IPS-NIHi11 (cell line): ENCODE measurements around the gene SCYGR8.
A peak's percentile ranks its signal among the peaks of the same experiment; 100 is the strongest.

ENCODE experiments used
- DNase-seq: peaks from one replicate; pipeline ENCODE4 v3.0.0; 2012; ENCODE audit warnings: mixed read lengths, low spot score

Gene SCYGR8

DNA sequence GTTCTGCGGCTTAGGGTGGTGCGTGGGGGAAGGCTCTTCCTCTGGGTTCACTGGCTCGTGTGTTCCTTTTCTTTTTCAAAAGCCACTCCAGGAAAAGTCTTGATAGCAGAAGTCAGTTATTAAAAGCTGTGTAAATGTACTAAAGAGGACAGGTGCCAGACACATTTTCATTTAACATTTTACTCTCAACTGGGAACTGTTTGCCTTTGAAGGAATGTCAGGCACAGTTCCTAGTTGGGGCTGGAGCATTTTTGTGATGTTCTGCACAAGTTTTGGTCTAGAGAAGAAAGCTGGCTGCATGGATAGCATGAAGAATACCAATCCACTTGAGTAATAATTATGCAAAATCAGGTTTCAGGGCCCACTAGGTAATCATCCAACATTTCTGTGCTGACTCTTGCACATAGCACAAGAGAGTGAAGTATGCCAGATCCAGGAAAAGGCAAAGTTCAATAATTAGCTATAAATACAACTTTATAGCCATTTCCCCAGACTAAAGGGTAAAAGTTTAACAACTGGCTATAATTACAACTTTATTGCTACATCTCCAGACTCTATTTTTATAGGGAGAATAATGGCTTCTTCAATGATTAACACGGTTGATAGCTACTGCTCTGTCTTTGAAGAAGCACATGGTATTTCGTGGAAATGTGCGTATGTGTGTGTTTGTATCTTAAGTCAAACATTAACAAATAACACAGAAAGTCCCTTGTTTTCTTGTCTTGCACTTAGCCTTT, 16.2 kb downstream of the SCYGR8 start:
- no peak for DNase-seq

DNA sequence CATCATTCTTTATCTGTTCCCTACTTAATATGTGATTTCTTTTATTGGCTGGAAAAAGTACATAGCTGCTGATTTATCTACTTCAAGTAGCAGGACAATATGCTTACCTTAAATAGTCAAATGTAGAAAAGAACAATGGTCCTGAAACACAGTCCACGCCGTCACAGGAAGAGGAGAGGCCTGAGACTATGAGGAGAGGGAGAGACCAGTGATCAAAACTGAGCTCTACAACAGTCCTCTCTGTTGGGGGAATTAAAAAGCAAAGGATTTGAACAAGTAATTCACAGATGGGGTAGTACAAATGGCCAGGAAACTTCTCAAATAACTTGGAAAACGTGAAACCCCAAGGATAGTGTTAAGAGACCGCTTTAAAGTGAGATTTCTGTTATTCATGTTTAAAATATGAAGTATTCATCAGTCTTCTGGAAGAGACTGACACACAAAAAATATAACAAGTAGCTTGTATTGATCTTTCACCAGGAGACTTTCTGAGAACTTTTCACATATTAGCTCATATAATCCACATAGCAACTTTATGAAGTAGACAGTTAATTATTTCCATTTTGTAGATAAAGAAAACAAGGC, 20.2 kb downstream of the SCYGR8 start:
- DNase-seq = no peak

DNA sequence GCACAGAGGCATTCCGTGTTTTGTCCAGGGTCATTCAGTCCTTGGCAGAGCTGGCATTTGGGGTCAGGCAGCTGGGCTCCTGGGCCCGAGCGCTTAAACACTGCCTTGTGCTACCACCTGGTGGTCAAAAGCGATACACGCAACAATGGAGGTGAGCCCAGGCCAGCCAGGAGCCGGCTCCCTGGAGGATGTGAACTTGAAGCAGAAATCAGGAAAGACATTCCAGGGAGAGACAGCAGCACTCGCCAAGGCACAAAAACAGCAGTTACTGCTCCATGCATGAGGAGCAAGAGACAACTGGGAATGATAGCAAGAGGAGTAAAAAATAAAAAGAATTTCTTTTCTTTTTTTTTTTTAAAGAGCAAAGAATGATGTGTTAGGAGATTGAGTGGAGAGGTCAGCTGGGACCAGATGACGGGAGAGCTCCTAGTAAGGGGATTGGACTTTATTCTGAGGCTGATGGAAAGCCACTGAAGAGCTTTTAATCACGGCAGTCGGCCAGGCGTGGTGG, 20.7 kb downstream of the SCYGR8 start:
- DNase-seq = peak; percentile 88

DNA sequence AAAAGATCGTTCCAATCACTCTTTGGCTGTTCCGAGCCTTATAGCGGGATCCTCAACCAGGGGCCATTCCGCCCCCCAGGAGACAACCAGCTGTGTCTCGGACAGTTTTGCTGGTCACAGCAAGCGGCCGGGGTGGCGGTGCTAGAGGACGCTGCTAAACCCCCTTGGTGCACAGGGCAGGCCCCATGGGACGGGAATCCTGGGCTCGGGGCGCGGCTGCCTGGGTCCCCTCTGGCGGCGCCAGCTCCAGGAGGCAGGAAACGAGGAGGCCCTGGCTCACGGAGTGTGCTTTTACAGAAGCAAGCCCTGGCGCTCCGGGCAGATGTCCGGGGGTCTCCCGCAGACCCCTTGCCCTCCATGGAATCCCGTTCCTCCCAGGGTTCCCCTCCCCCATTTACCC, 22.1 kb downstream of the SCYGR8 start:
- DNase-seq = no peak

- DNase-seq = no peak
These were observed 26.5 kb downstream of the SCYGR8 start for GRCh38 chr2:227772197-227772661.

DNA sequence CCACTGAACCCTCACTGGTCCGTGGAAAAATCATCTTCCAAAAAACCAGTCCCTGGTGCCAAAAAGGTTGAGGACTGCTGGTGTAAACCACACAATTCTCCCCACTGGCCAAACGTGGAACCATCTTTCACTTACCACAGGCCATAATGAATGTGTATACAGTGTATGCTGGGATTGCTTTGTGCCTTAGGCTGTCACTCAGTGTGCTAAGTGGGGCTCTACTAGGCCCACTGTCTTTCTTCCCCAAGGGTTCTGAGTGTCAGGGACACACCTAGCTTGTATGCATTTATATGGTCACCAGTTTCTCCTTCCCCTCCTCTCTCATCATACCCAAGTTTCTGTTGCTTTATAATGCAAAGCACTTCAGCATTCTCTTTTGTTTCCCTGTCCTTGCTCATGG, 27.2 kb downstream of the SCYGR8 start:
- no peak for DNase-seq

DNA sequence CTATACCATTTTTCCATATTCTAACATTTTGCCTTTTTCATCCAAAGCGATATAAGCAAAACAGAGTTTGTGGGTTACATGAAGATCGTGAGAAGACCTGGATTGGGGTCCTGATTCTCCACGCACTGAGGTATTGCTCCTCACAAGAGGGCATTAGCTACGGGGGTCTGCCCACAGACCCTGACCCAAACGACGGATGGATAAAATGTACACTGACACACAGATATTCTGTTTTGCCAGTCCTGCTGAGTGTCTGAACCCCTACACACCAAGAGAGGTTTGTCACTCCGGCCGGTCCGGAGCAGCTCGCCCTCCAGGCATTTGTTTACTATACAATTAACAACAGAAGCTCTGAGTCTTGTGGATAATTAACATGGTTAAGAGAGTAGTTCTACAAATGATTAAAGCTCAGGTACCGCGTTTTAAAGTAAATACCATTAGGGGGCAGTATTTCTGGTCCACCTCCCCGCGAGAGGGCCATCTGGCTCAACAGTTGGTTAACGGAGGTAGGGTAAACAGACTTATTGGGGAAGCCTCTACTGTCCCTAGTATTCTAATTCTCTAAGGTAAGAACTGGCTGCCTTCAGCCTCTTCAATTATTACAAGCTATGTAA, 28.4 kb downstream of the SCYGR8 start:
- peak; percentile 45 for DNase-seq

GRCh38 chr2:227774895-227775842, 29.5 kb downstream of the SCYGR8 start:
- no peak for DNase-seq

DNA sequence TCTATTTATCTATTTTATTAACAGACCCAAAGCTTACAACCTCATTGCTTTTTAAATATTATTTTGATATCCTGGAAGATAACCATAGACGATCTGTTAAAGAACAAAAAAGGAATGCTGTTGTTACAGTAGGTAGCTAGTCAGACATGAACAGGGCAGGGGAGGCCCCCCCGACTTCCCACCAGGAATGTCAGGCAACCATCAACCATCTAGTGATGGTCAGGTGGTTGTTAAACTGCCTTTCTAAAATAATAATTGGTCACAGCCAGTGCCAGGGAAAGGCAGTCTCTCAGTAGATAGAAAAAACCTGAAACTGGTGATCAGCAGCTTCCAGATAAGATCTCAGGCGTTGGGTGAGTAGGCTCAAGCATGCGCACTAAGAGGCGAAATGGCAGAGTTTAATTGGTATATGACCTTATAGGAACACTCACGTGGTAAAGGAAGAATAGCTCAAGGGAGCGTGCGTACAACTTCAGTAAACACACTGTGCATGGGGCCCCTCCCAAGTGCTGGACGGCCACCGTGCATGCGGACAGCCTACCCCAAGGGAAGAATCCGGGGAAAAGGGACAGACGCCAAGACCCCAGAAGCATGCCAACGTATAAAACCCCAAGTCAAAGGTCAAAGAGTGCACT, 35.4 kb downstream of the SCYGR8 start:
- no peak for DNase-seq

DNA sequence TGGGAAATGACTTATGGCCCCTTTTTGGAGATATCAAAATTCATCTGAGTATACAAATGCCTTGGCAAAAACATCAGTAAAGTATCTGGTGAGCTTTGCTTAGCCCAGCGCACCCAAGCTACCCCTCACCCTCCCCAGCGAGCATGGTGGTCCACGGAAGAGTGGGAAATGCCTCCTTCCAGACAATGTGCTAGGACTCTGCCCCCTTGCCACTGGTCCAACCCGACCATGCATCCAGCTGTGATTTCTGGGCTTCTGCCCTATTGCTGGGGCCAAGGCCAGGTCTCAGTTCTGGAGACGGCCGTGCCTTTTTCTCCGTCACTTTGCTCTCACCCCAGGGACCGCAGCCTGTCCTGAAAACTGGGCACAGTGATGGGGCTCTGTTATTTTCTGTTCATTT, 36.1 kb downstream of the SCYGR8 start:
- no peak for DNase-seq

DNA sequence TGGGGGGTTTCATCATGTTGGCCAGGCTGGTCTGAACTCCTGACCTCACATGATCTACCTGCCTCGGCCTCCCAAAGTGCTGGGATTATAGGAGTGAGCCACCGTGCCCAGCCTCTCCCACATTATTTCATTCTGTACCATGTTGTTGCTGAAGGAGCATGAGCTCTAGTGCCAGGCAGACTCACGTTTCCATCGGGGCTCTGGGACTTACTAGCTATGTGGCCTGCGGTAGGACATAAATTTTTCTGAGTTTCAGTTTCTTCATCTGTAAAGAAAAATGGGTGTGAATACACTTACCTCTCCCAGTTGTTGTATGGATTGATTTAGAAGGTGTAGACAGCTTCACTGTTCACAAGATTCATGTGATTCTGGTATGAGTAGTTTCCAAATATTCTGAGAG, 37.1 kb downstream of the SCYGR8 start:
- no peak for DNase-seq

DNA sequence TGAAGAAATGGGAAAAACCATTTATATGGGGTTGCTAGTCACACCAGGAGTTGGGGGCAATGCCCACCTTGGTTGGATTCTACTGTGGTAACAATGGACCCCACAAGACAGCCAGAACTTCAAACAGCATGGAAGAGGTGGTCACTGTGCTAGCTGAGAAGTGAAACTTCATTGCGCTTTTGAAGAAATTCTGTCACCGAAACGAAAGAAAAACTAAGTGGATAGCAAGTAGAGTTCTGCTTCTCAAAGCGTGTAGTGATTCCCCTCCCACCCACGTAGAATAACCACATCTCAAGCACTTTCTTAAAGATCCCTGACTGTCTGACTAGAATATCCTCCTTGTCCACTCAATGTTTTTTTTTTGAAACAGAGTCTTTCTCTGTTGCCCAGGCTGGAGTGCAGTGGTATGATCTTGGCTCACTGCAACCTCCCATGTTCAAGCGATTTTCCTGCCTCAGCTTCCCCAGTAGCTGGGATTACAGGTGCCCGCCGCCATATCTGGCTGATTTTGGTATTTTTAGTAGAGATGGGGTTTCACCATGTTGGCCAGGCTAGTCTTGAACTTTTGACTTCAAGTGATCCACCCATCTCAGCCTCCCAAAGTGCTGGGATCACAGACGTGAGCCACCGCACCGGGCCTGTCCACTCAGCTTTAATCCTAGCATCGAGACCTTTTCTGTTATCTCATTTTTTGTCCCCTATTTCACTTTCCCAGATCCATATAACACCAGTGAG, 37.9 kb downstream of the SCYGR8 start:
- no peak for DNase-seq

DNA sequence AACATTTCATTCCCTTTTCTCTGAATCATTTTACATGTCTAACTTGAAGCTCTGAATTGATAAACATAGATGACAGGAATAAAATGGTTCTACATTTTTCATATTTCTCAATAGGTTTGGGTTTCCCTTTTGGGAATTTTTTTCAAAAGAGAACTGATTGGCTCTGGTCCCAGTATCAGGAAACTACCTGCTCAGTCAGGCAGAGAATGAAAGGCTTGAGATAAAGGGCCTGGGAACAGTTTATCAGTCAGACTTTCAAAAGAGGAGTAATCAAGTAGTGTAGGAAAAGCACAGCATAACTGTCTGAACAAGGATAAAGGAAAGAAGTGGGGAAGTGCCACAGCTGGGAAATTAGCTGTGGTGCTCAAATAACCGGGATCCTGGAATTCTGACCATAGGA, 39.6 kb downstream of the SCYGR8 start:
- no peak for DNase-seq

DNA sequence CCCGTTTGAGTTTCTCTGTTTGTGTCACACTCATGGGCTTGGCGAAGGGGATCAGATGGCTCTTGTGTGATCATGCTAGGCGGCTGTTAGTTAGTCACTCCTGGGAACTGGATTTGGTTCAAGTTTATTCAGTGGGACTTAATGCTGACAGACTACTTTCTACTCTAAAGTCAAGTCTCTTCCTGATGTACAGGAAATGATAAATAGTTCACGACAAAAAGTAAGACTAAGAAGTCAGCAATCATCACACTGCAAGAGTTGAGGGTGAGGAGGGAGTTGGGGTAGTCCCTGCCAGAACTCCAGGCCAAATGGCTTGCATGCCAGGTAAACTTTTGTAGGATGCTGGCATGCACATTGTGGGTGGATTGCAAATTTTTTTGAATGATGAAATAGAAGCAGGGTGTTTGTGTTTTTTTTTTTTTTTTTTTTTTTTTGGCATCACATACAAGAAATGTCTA, 42.9 kb downstream of the SCYGR8 start:
- no peak for DNase-seq

- DNase-seq = no peak
These were observed 44.1 kb downstream of the SCYGR8 start for GRCh38 chr2:227789803-227790202.

DNA sequence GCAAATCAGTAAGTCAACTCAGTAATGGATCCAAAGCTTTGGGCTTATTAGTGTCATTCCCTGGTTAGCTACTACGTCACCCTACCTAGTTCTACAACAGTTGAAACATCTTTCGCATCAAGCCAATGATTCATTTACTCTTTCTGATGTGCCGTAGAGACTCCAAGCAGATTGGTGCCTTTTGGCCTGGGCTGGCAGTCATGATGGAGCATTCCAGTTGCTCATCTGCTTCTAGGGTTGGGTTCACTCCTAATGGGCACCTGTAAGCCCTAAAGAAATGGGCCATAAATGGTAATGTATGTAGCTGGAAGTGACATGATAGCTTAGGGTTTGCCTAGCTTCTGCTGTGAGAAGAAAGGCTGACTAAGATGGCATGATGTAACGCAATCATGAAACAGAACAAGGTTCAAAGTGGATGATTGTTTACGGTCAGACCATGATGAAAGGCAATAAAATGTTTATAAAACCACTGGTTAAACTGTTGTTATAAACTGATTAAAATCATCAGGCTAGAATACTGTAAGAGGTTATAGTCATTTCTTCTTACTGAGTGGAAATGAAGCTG, 47.5 kb downstream of the SCYGR8 start:
- no peak for DNase-seq
